Thyroid gland (tissue), 4 donors: ENCODE measurements around the gene AHI1. TPM values are rescaled to one million over a fixed set of nuclear protein-coding genes. Genes with fewer than 3 reads are reported as not detected.
A peak's percentile ranks its signal among the peaks of the same experiment; 100 is the strongest.

ENCODE experiments used
- DNase-seq, 2 donors: peaks; one replicate each; pipeline ENCODE4 v3.0.0-alpha.2; 2019
- H3K27ac ChIP-seq, 3 donors: fragments of 200-600 bp; sonication (generic); 1 replicate in 2 of 3; 2 replicates in 1 of 3; pipeline ENCODE4 v1.5.1; 2016 to 2019; ENCODE audit warnings: mild to moderate bottlenecking in 1 of 3, moderate library complexity in 1 of 3
- H3K27me3 ChIP-seq: fragments of 200-600 bp; sonication (generic); one replicate; pipeline ENCODE4 v1.5.1; 2019
- H3K36me3 ChIP-seq, 2 donors: fragments of 200-600 bp; sonication (generic); one replicate each; pipeline ENCODE4 v1.5.1; 2016 to 2019
- H3K4me1 ChIP-seq, 2 donors: fragments of 200-600 bp; sonication (generic); one replicate each; pipeline ENCODE4 v1.5.1; 2017 to 2019
- H3K4me3 ChIP-seq, 3 donors: fragments of 200-600 bp; sonication (generic); replicated peaks in 1 of 3; 1 replicate in 2 of 3; 2 replicates in 1 of 3; pipeline ENCODE4 v1.5.1; 2016; ENCODE audit warnings: mild to moderate bottlenecking in 1 of 3
- H3K9me3 ChIP-seq: fragments of 200-600 bp; sonication (generic); one replicate; pipeline ENCODE4 v1.5.1; 2017
- CTCF ChIP-seq, 6 experiments: fragments of 200-600 bp in 3 of 6; fragments of 450-650 bp in 3 of 6; sonication (generic) in 3 of 6; IDR thresholded peaks; one replicate each; pipeline ENCODE4 v1.5.1; 2016 to 2019; ENCODE audit warnings: antibody characterized with exemption in 6 of 6, mild to moderate bottlenecking in 2 of 6, inconsistent platforms in 1 of 6, moderate library complexity in 1 of 6
- POLR2A ChIP-seq, 2 donors: fragments of 450-650 bp; IDR thresholded peaks; one replicate each; pipeline ENCODE4 v1.6.1; 2017; ENCODE audit warnings: antibody characterized with exemption in 2 of 2, mild to moderate bottlenecking in 2 of 2, moderate library complexity in 1 of 2
- WGBS, 2 donors: methylation state at CpG; one replicate each; pipeline ENCODE4 v1.1.5; 2017; 5-methylcytosine and 5-hydroxymethylcytosine counted together
- intact Hi-C: fragments of 100-400 bp; cut with DNase I; formaldehyde crosslinking; loops from one replicate; pipeline ENCODE4 v1.15.1; 2023
- total RNA-seq, 4 donors: library from RNA; depleted of rRNA; stranded (reverse); fragments of >200 nt; gene quantifications; one replicate each; pipeline ENCODE4 v1.2.3, GENCODE V29; 2016

The AHI1 gene
- total RNA-seq, 4 donors from 2014 or later: 25.5 to 53.3 (median 42.1) TPM

- no peak for TF ChIP-seq POLR2A (IDR thresholded peaks at IDR 0.05)
- no peak for TF ChIP-seq CTCF (IDR thresholded peaks at IDR 0.05)
- H3K4me3 ChIP-seq: no peak overlapping the region
- no peak for DNase-seq
- H3K27me3 ChIP-seq: no peaks in the 10 kb centered on the region
- no peak overlapping the region for H3K27ac ChIP-seq
- 78 to 79% methylated on average over 8 of the region's 8 CpGs for WGBS, 2 donors
- H3K9me3 ChIP-seq: no peaks in the 10 kb centered on the region
- peaks cover 4 to 15% of the 10 kb centered on the region in 2 donors for H3K36me3 ChIP-seq
- intact Hi-C loops: no loop called here
- no peaks in the 10 kb centered on the region for H3K4me1 ChIP-seq
These were observed 57.3 kb downstream of the AHI1 start for GRCh38 chr6:135440087-135440792.

- no peak overlapping the region for H3K27ac ChIP-seq
- WGBS, 2 donors: 73 to 79% methylated on average over 4 of the region's 4 CpGs
- no peaks in the 10 kb centered on the region for H3K9me3 ChIP-seq
- H3K4me1 ChIP-seq: no peaks in the 10 kb centered on the region
- DNase-seq: no peak
- TF ChIP-seq POLR2A (IDR thresholded peaks at IDR 0.05) (no peak), CTCF (IDR thresholded peaks at IDR 0.05) (no peak)
- intact Hi-C loops: no loop called here
- peaks cover 11 to 15% of the 10 kb centered on the region in 2 donors for H3K36me3 ChIP-seq
- no peak overlapping the region for H3K4me3 ChIP-seq
- no peaks in the 10 kb centered on the region for H3K27me3 ChIP-seq
These were observed 58.0 kb downstream of the AHI1 start for GRCh38 chr6:135439549-135439948.

GRCh38 chr6:135438907-135439535 is 58.5 kb downstream of the AHI1 start:
- H3K36me3 ChIP-seq: peaks cover 11 to 15% of the 10 kb centered on the region in 2 donors
- intact Hi-C loops: no loop called here

GRCh38 chr6:135434991-135435390 is 62.5 kb downstream of the AHI1 start:
- Histone ChIP-seq H3K9me3 (no peaks in the 10 kb centered on the region), H3K27me3 (no peaks in the 10 kb centered on the region), H3K4me1 (no peaks in the 10 kb centered on the region), H3K27ac (no peak overlapping the region), H3K36me3 (peaks cover 11 to 13% of the 10 kb centered on the region in 2 donors), H3K4me3 (no peak overlapping the region)
- intact Hi-C loops: no loop called here
- DNase-seq: no peak
- TF ChIP-seq CTCF (IDR thresholded peaks at IDR 0.05) (no peak), POLR2A (IDR thresholded peaks at IDR 0.05) (no peak)

More at GRCh38 chr6:135438907-135439535, 58.5 kb downstream of the AHI1 start:
- Histone ChIP-seq H3K9me3 (no peaks in the 10 kb centered on the region), H3K27me3 (no peaks in the 10 kb centered on the region), H3K4me1 (no peaks in the 10 kb centered on the region), H3K4me3 (no peak overlapping the region), H3K27ac (no peak overlapping the region)
- DNase-seq: no peak
- 63 to 67% methylated on average over 3 of the region's 3 CpGs for WGBS, 2 donors
- TF ChIP-seq CTCF (IDR thresholded peaks at IDR 0.05) (peak in 3 of 6 experiments; percentile 33 to 37 (median 35)), POLR2A (IDR thresholded peaks at IDR 0.05) (no peak)

GRCh38 chr6:135434095-135434494 is 63.4 kb downstream of the AHI1 start:
- no peak for DNase-seq
- Histone ChIP-seq H3K27ac (no peak overlapping the region), H3K27me3 (no peaks in the 10 kb centered on the region), H3K4me3 (no peak overlapping the region), H3K36me3 (peaks cover 11 to 13% of the 10 kb centered on the region in 2 donors), H3K4me1 (no peaks in the 10 kb centered on the region), H3K9me3 (no peaks in the 10 kb centered on the region)
- intact Hi-C loops: no loop called here
- WGBS, 2 donors: 85 to 91% methylated on average over 1 of the region's 1 CpG
- TF ChIP-seq CTCF (IDR thresholded peaks at IDR 0.05) (no peak), POLR2A (IDR thresholded peaks at IDR 0.05) (no peak)
